IMR-90 (cell line): Measurements from ENCODE around the gene FAM78A. TPM values are rescaled to one million over a fixed set of nuclear protein-coding genes. Genes with fewer than 3 reads are reported as not detected.

Experiments
- ATAC-seq: fragments of 200-7000 bp; cut with Tn5 transposase; 2 replicates; pipeline ENCODE4 v1.9.1; 2020; ENCODE audit warnings: low read depth, mild to moderate bottlenecking, moderate library complexity
- BruUV-seq: library from RNA; stranded (reverse); fragments of 400-500 nt; replicated peaks from 2 replicates; lab custom pipeline; 2021; lab: Mats Ljungman, UMichigan
- CTCF ChIA-PET: fragments of 300-600 bp; formaldehyde crosslinking; extraction: SDS; loops from one replicate; lab custom pipeline; 2021; ENCODE audit warnings: antibody characterized with exemption; lab: Yijun Ruan, JAX
- POLR2A ChIA-PET: fragments of 300-600 bp; sonication (Branson Sonifier 250); formaldehyde crosslinking; loops from one replicate; lab custom pipeline; 2022; ENCODE audit warnings: antibody characterized with exemption; ENCODE audit not compliant: unreplicated experiment; lab: Charles Lee
- DNase-seq: peaks from one replicate; pipeline ENCODE4 v3.0.0; 2013
- H2AFZ ChIP-seq: replicated peaks from 2 replicates; pipeline ENCODE3; 2013; ENCODE audit warnings: low read length, mild to moderate bottlenecking; ENCODE audit not compliant: poor library complexity
- H2AK5ac ChIP-seq: 2 replicates; pipeline ENCODE4 v1.6.1; 2013; ENCODE audit warnings: low read depth, low read length, inconsistent platforms
- H2AK9ac ChIP-seq: replicated peaks from 2 replicates; pipeline ENCODE3; 2013; ENCODE audit warnings: mild to moderate bottlenecking, low read depth, low read length, moderate library complexity; ENCODE audit not compliant: poor library complexity
- H2BK120ac ChIP-seq: 2 replicates; pipeline ENCODE4 v1.6.1; 2013; ENCODE audit warnings: low read depth, low read length, inconsistent platforms
- H2BK15ac ChIP-seq: 3 replicates; pipeline ENCODE4 v1.6.1; 2013; ENCODE audit warnings: low read depth, low read length, inconsistent platforms
- H2BK20ac ChIP-seq: 2 replicates; pipeline ENCODE4 v1.6.1; 2013; ENCODE audit warnings: low read depth, mild to moderate bottlenecking, inconsistent platforms, low read length, moderate library complexity
- H2BK5ac ChIP-seq: 2 replicates; pipeline ENCODE4 v1.6.1; 2013; ENCODE audit warnings: mild to moderate bottlenecking, low read depth, low read length, inconsistent platforms; ENCODE audit not compliant: poor library complexity, severe bottlenecking
- H3K14ac ChIP-seq: replicated peaks from 2 replicates; pipeline ENCODE4 v1.6.1; 2013; ENCODE audit warnings: low read depth, low read length, inconsistent platforms
- H3K18ac ChIP-seq: 2 replicates; pipeline ENCODE4 v1.6.1; 2013; ENCODE audit warnings: low read depth, low read length, control low read depth
- H3K23ac ChIP-seq: 2 replicates; pipeline ENCODE4 v1.6.1; 2013; ENCODE audit warnings: low read depth, low read length, inconsistent platforms
- H3K27ac ChIP-seq: 2 replicates; pipeline ENCODE4 v1.5.1; 2013; ENCODE audit warnings: mild to moderate bottlenecking, control low read depth, low read length; ENCODE audit not compliant: insufficient read depth
- H3K27me3 ChIP-seq: 2 replicates; pipeline ENCODE4 v1.6.1; 2013; ENCODE audit warnings: low read length; ENCODE audit not compliant: control insufficient read depth, insufficient read depth
- H3K36me3 ChIP-seq: 2 replicates; pipeline ENCODE4 v1.6.1; 2013; ENCODE audit warnings: low read length, mixed read lengths; ENCODE audit not compliant: control insufficient read depth, insufficient read depth
- H3K4ac ChIP-seq: 2 replicates; pipeline ENCODE4 v1.6.1; 2013; ENCODE audit warnings: low read depth, low read length, inconsistent platforms
- H3K4me1 ChIP-seq: 2 replicates; pipeline ENCODE4 v1.6.1; 2013; ENCODE audit warnings: low read length, mixed read lengths; ENCODE audit not compliant: control insufficient read depth, insufficient read depth
- H3K4me2 ChIP-seq: 2 replicates; pipeline ENCODE4 v1.6.1; 2013; ENCODE audit warnings: low read depth, mild to moderate bottlenecking, control low read depth, low read length, moderate library complexity
- H3K4me3 ChIP-seq: 2 replicates; pipeline ENCODE4 v1.5.1; 2013; ENCODE audit warnings: low read depth, mild to moderate bottlenecking, control low read depth, low read length, moderate library complexity; ENCODE audit not compliant: insufficient read depth
- H3K56ac ChIP-seq: 2 replicates; pipeline ENCODE4 v1.6.1; 2013; ENCODE audit warnings: low read length, inconsistent platforms; ENCODE audit not compliant: insufficient read depth; ENCODE audit errors: extremely low read depth
- H3K79me1 ChIP-seq, 2 experiments: 2 replicates each; pipeline ENCODE4 v1.6.1; 2013; ENCODE audit warnings: low read length in 2 of 2, inconsistent platforms in 1 of 2, low read depth in 1 of 2
- H3K9ac ChIP-seq: 2 replicates; pipeline ENCODE4 v1.6.1; 2013; ENCODE audit warnings: low read depth, low read length, control low read depth
- H3K9me1 ChIP-seq: 2 replicates; pipeline ENCODE4 v1.6.1; 2013; ENCODE audit warnings: low read length, inconsistent platforms; ENCODE audit not compliant: insufficient read depth
- H3K9me3 ChIP-seq: 2 replicates; pipeline ENCODE4 v1.6.1; 2013; ENCODE audit warnings: low read length; ENCODE audit not compliant: control insufficient read depth, insufficient read depth
- H4K20me1 ChIP-seq: 2 replicates; pipeline ENCODE4 v1.6.1; 2013; ENCODE audit warnings: low read length, inconsistent platforms; ENCODE audit not compliant: insufficient read depth
- H4K5ac ChIP-seq: 2 replicates; pipeline ENCODE4 v1.6.1; 2013; ENCODE audit warnings: mild to moderate bottlenecking, low read depth, low read length, control low read depth
- H4K8ac ChIP-seq, 2 experiments: 2 replicates each; pipeline ENCODE4 v1.6.1; 2013; ENCODE audit warnings: low read depth in 2 of 2, low read length in 2 of 2, control low read depth in 1 of 2, inconsistent platforms in 1 of 2
- H4K91ac ChIP-seq: 2 replicates; pipeline ENCODE4 v1.6.1; 2013; ENCODE audit warnings: low read depth, low read length, inconsistent platforms; ENCODE audit not compliant: insufficient read depth
- CEBPB ChIP-seq: IDR thresholded peaks from 2 replicates; pipeline ENCODE4 v1.6.1; 2012; ENCODE audit warnings: low read depth, low read length, improper control_type of control experiment
- CHD1 ChIP-seq: IDR thresholded peaks from 2 replicates; pipeline ENCODE4 v1.6.1; 2012; ENCODE audit warnings: low read depth, low read length, improper control_type of control experiment
- ELK1 ChIP-seq: fragments of 150-350 bp; IDR thresholded peaks from 2 replicates; pipeline ENCODE4 v1.6.1; 2016; ENCODE audit warnings: low read depth, mild to moderate bottlenecking, low read length, moderate library complexity, borderline replicate concordance
- FOS ChIP-seq: fragments of 150-350 bp; IDR thresholded peaks from 2 replicates; pipeline ENCODE4 v1.6.1; 2016; ENCODE audit warnings: low read depth, low read length
- MAFK ChIP-seq: IDR thresholded peaks from 2 replicates; pipeline ENCODE4 v1.6.1; 2012; ENCODE audit warnings: low read depth, low read length, improper control_type of control experiment
- MAZ ChIP-seq: IDR thresholded peaks from 2 replicates; pipeline ENCODE4 v1.6.1; 2012; ENCODE audit warnings: low read depth, mild to moderate bottlenecking, low read length, improper control_type of control experiment, moderate library complexity, borderline replicate concordance
- MXI1 ChIP-seq: IDR thresholded peaks from 2 replicates; pipeline ENCODE4 v1.6.1; 2012; ENCODE audit warnings: low read depth, mild to moderate bottlenecking, low read length, moderate library complexity, borderline replicate concordance
- NFE2L2 ChIP-seq: fragments of 150-350 bp; IDR thresholded peaks from 2 replicates; pipeline ENCODE4 v1.6.1; 2016; ENCODE audit warnings: low read depth, mild to moderate bottlenecking, low read length
- POLR2A ChIP-seq: IDR thresholded peaks from 2 replicates; pipeline ENCODE4 v1.6.1; 2012; ENCODE audit warnings: mild to moderate bottlenecking, low read depth, low read length
- RAD21 ChIP-seq: IDR thresholded peaks from 2 replicates; pipeline ENCODE4 v1.6.1; 2012; ENCODE audit warnings: low read length, improper control_type of control experiment
- RCOR1 ChIP-seq: IDR thresholded peaks from 2 replicates; pipeline ENCODE4 v1.6.1; 2012; ENCODE audit warnings: mild to moderate bottlenecking, low read length, improper control_type of control experiment; ENCODE audit not compliant: insufficient replicate concordance
- RFX5 ChIP-seq: IDR thresholded peaks from 2 replicates; pipeline ENCODE4 v1.8.0; 2012; ENCODE audit warnings: low read depth, mild to moderate bottlenecking, low read length, moderate library complexity
- SMC3 ChIP-seq: fragments of 150-350 bp; IDR thresholded peaks from 2 replicates; pipeline ENCODE4 v1.6.1; 2016; ENCODE audit warnings: low read depth, mild to moderate bottlenecking, antibody characterized with exemption, low read length, moderate library complexity
- WGBS, 2 experiments: methylation state at CpG; one replicate each; pipeline versions ENCODE4 v1.1.5 to v1.1.7; 2013; ENCODE audit warnings: missing lambda C conversion rate in 2 of 2; ENCODE audit not compliant: insufficient read length in 1 of 2; ENCODE audit errors: extremely low coverage in 2 of 2; 5-methylcytosine and 5-hydroxymethylcytosine counted together
- dilution Hi-C: fragments of 300-500 bp; cut with HindIII; formaldehyde crosslinking; loops from one replicate; pipeline ENCODE4 v1.14.3; 2018; ENCODE audit warnings: low sequenced_read_pairs; ENCODE audit not compliant: unreplicated experiment
- in situ Hi-C: fragments of 300-500 bp; cut with MboI; formaldehyde crosslinking; loops from 3 replicates; pipeline ENCODE4 v1.14.3; 2019; ENCODE audit warnings: low sequenced_read_pairs, inconsistent platforms, mixed read lengths
- intact Hi-C: fragments of 100-400 bp; cut with micrococcal nuclease; formaldehyde crosslinking; loops from 2 replicates; pipeline ENCODE4 v1.10.0; 2022
- polyA plus RNA-seq, 3 experiments: library from polyadenylated mRNA; depleted of rRNA; stranded (reverse); fragments of >200 nt; gene quantifications; 2 replicates each; pipeline ENCODE4 v1.2.3, GENCODE V29; 2012; ENCODE audit warnings: low replicate concordance in 1 of 3
- total RNA-seq: library from RNA; depleted of rRNA; stranded (reverse); fragments of >200 nt; gene quantifications from 2 replicates; pipeline ENCODE4 v1.2.3, GENCODE V29; 2012
- TF ChIP-seq, protein P1 (sequence below): conservative IDR thresholded peaks from 2 replicates; pipeline ENCODE4 v1.5.1; 2012; ENCODE audit warnings: mild to moderate bottlenecking, low read depth, low read length, improper control_type of control experiment
- TF ChIP-seq, protein P2 (sequence below): fragments of 150-350 bp; IDR thresholded peaks from 2 replicates; pipeline ENCODE4 v1.6.1; 2017; ENCODE audit warnings: mild to moderate bottlenecking, antibody characterized with exemption, low read length, low read depth

FAM78A gene
- total and polyA plus RNA-seq, 2 of the 4 experiments (the other 2 are of a cell fraction): 0.18 to 0.27 TPM

GRCh38 chr9:131258698-131259431, 17.4 kb downstream of the FAM78A start:
- ChIA-PET CTCF (no interaction called here), POLR2A (no interaction called here)
- no peak overlapping the region for H3K4me2 ChIP-seq
- H2AFZ ChIP-seq: no peak overlapping the region
- in situ Hi-C loops (no loop called here), intact Hi-C loops (no loop called here), dilution Hi-C loops (no loop called here)
- ATAC-seq (no peak), DNase-seq (no peak)
- H4K20me1 ChIP-seq: no peaks in the 10 kb centered on the region
- H4K8ac ChIP-seq: no peak overlapping the region
- H2BK15ac ChIP-seq: no peak overlapping the region; the same call in 2 of the 3 replicates
- H3K4ac ChIP-seq: no peak overlapping the region
- no peak overlapping the region for H3K18ac ChIP-seq
- H3K36me3 ChIP-seq: no peaks in the 10 kb centered on the region
- no peaks in the 10 kb centered on the region for H3K9me3 ChIP-seq
- H3K27me3 ChIP-seq: peaks cover 2% of the 10 kb centered on the region; the same call in 1 of the 2 replicates
- no peak overlapping the region for H4K5ac ChIP-seq
- H2BK120ac ChIP-seq: no peak overlapping the region
- peaks cover 6% of the 10 kb centered on the region; the same call in 1 of the 2 replicates for H3K9me1 ChIP-seq
- BruUV-seq: no TSS peak
- peaks cover 10% of the 10 kb centered on the region for H3K4me1 ChIP-seq
- no peak overlapping the region for H4K91ac ChIP-seq
- no peak overlapping the region for H3K23ac ChIP-seq
- H2BK20ac ChIP-seq: no peak overlapping the region
- H3K56ac ChIP-seq: no peak overlapping the region
- H3K14ac ChIP-seq: no peak overlapping the region
- WGBS, 2 experiments: 76% methylated on average over 15 of the region's 25 CpGs; no CpG with 5 or more reads in 1 of the 2 experiments
- no peak overlapping the region for H3K27ac ChIP-seq
- H3K79me1 ChIP-seq: 0 out of 4 replicates have a peak, but pooled peaks cover 0 to 2% of the 10 kb centered on the region in 2 experiments
- no peak overlapping the region for H2AK5ac ChIP-seq
- no peak overlapping the region for H3K9ac ChIP-seq
- peak overlapping the region; percentile 57 for H2AK9ac ChIP-seq
- H2BK5ac ChIP-seq: no peak overlapping the region
- H3K4me3 ChIP-seq: no peak overlapping the region
- no peak for TF ChIP-seq SMC3
- no peak for TF ChIP-seq RFX5
- TF ChIP-seq CHD1: no peak
- no peak for TF ChIP-seq ELK1
- TF ChIP-seq, protein P1, sequence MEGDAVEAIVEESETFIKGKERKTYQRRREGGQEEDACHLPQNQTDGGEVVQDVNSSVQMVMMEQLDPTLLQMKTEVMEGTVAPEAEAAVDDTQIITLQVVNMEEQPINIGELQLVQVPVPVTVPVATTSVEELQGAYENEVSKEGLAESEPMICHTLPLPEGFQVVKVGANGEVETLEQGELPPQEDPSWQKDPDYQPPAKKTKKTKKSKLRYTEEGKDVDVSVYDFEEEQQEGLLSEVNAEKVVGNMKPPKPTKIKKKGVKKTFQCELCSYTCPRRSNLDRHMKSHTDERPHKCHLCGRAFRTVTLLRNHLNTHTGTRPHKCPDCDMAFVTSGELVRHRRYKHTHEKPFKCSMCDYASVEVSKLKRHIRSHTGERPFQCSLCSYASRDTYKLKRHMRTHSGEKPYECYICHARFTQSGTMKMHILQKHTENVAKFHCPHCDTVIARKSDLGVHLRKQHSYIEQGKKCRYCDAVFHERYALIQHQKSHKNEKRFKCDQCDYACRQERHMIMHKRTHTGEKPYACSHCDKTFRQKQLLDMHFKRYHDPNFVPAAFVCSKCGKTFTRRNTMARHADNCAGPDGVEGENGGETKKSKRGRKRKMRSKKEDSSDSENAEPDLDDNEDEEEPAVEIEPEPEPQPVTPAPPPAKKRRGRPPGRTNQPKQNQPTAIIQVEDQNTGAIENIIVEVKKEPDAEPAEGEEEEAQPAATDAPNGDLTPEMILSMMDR: no peak
- no peak for TF ChIP-seq FOS
- TF ChIP-seq MAFK: no peak
- TF ChIP-seq RCOR1: no peak
- TF ChIP-seq CEBPB: no peak
- no peak for TF ChIP-seq MXI1
- TF ChIP-seq MAZ: no peak
- TF ChIP-seq, protein P2, sequence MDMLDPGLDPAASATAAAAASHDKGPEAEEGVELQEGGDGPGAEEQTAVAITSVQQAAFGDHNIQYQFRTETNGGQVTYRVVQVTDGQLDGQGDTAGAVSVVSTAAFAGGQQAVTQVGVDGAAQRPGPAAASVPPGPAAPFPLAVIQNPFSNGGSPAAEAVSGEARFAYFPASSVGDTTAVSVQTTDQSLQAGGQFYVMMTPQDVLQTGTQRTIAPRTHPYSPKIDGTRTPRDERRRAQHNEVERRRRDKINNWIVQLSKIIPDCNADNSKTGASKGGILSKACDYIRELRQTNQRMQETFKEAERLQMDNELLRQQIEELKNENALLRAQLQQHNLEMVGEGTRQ: no peak
- no peak for TF ChIP-seq POLR2A
- TF ChIP-seq RAD21: no peak
- TF ChIP-seq NFE2L2: no peak
